Tibial artery (tissue), 4 donors: ENCODE results near the gene DHX58.

ENCODE experiments used
- DNase-seq, 2 donors: peaks; one replicate each; pipeline ENCODE4 v3.0.0-alpha.2; 2019
- H3K27ac ChIP-seq, 2 donors: fragments of 200-600 bp; sonication (generic) in 1 of 2; 1 replicate in 1 of 2; 2 replicates in 1 of 2; pipeline ENCODE4 v1.5.1; 2018 to 2019; ENCODE audit warnings: mild to moderate bottlenecking in 1 of 2
- H3K27me3 ChIP-seq, 2 donors: fragments of 200-600 bp; sonication (generic) in 1 of 2; one replicate each; pipeline versions ENCODE4 v1.5.1 to v1.6.0; 2016 to 2019
- H3K36me3 ChIP-seq, 3 donors: fragments of 200-600 bp; sonication (generic) in 2 of 3; one replicate each; pipeline ENCODE4 v1.5.1; 2016 to 2019; ENCODE audit warnings: mild to moderate bottlenecking in 2 of 3
- H3K4me1 ChIP-seq, 4 donors: fragments of 200-600 bp; sonication (generic) in 2 of 4; 1 replicate in 3 of 4; 2 replicates in 1 of 4; pipeline ENCODE4 v1.5.1; 2016 to 2019
- H3K4me3 ChIP-seq, 2 donors: fragments of 200-600 bp; sonication (generic) in 1 of 2; 1 replicate in 1 of 2; 2 replicates in 1 of 2; pipeline ENCODE4 v1.5.1; 2018 to 2019; ENCODE audit warnings: mild to moderate bottlenecking in 2 of 2
- H3K9me3 ChIP-seq, 3 donors: fragments of 200-600 bp; sonication (generic) in 1 of 3; one replicate each; pipeline ENCODE4 v1.5.1; 2016 to 2019
- intact Hi-C: fragments of 100-400 bp; cut with DNase I; formaldehyde crosslinking; loops from one replicate; pipeline ENCODE4 v1.15.0; 2023; ENCODE audit warnings: low total_unique reads
- TF ChIP-seq, protein P1 (sequence below), 2 experiments: fragments of 200-600 bp in 1 of 2; fragments of 450-650 bp in 1 of 2; IDR thresholded peaks; one replicate each; pipeline ENCODE4 v1.5.1; 2017 to 2019; ENCODE audit warnings: antibody characterized with exemption in 2 of 2, mild to moderate bottlenecking in 1 of 2, moderate library complexity in 1 of 2

Gene DHX58

GRCh38 chr17:42072323-42073187 is 40.0 kb downstream of the DHX58 start:
- intact Hi-C loops: no loop called here
- peaks cover 0 to 12% (median 10%) of the 10 kb centered on the region in 4 donors for H3K4me1 ChIP-seq
- no peaks in the 10 kb centered on the region for H3K9me3 ChIP-seq
- no peaks in the 10 kb centered on the region for H3K36me3 ChIP-seq
- no peak for DNase-seq
- H3K27me3 ChIP-seq: peaks cover 6 to 72% of the 10 kb centered on the region in 2 donors
- TF ChIP-seq, protein P1, sequence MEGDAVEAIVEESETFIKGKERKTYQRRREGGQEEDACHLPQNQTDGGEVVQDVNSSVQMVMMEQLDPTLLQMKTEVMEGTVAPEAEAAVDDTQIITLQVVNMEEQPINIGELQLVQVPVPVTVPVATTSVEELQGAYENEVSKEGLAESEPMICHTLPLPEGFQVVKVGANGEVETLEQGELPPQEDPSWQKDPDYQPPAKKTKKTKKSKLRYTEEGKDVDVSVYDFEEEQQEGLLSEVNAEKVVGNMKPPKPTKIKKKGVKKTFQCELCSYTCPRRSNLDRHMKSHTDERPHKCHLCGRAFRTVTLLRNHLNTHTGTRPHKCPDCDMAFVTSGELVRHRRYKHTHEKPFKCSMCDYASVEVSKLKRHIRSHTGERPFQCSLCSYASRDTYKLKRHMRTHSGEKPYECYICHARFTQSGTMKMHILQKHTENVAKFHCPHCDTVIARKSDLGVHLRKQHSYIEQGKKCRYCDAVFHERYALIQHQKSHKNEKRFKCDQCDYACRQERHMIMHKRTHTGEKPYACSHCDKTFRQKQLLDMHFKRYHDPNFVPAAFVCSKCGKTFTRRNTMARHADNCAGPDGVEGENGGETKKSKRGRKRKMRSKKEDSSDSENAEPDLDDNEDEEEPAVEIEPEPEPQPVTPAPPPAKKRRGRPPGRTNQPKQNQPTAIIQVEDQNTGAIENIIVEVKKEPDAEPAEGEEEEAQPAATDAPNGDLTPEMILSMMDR (IDR thresholded peaks at IDR 0.05): no peak
- peak overlapping the region in 1 of 2 donors; percentile 39 for H3K4me3 ChIP-seq
- H3K27ac ChIP-seq: no peak overlapping the region

DNA sequence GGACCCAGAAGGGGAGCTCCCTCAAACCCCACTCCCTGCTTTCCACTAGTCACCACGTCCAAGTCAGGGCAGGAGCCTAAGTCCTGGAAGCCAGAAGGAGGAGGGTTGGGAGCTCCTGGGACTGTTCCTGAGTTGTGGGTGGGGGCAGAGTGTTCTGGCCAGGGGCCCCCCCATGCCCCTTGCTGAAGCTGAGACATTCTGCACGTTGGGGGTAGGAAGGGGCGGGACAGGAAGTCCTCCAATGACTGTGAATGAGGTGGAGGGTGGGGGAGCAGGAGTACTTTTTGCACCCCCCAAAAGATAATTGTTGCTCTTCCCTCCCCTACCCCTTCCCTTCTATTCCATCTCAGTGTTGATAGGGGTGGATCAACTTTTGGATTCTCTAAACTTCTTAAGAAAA is 40.7 kb downstream of the DHX58 start:
- TF ChIP-seq, protein P1 (IDR thresholded peaks at IDR 0.05): no peak
- Histone ChIP-seq H3K4me3 (peak overlapping the region in 1 of 2 donors; percentile 39), H3K4me1 (peaks cover 0 to 12% (median 10%) of the 10 kb centered on the region in 4 donors), H3K9me3 (no peaks in the 10 kb centered on the region), H3K27ac (no peak overlapping the region), H3K36me3 (no peaks in the 10 kb centered on the region), H3K27me3 (peaks cover 6 to 75% of the 10 kb centered on the region in 2 donors)
- no peak for DNase-seq
- intact Hi-C loops: no loop called here

GRCh38 chr17:42068979-42069378 is 43.5 kb downstream of the DHX58 start:
- no peaks in the 10 kb centered on the region for H3K9me3 ChIP-seq
- TF ChIP-seq, protein P1 (IDR thresholded peaks at IDR 0.05): no peak
- H3K4me3 ChIP-seq: no peak overlapping the region
- no peaks in the 10 kb centered on the region for H3K36me3 ChIP-seq
- no peak for DNase-seq
- H3K4me1 ChIP-seq: peaks cover 0 to 12% (median 10%) of the 10 kb centered on the region in 4 donors
- H3K27ac ChIP-seq: no peak overlapping the region
- intact Hi-C loops: loop anchor here (5.0 kb wide), 2 partner anchors 33 to 48 kb away; no protein-coding TSS in a partner anchor
- H3K27me3 ChIP-seq: peaks cover 6 to 70% of the 10 kb centered on the region in 2 donors

- no peaks in the 10 kb centered on the region for H3K36me3 ChIP-seq
- H3K4me1 ChIP-seq: peaks cover 0 to 10% (median 8%) of the 10 kb centered on the region in 4 donors
- no peak overlapping the region for H3K4me3 ChIP-seq
- intact Hi-C loops: loop anchor here (5.0 kb wide), 2 partner anchors 35 to 50 kb away; no protein-coding TSS in a partner anchor
- DNase-seq: peak; percentile 64 to 73
- no peaks in the 10 kb centered on the region for H3K9me3 ChIP-seq
- TF ChIP-seq, protein P1 (IDR thresholded peaks at IDR 0.05): peak; percentile 80 to 89
- H3K27me3 ChIP-seq: peaks cover 4 to 59% of the 10 kb centered on the region in 2 donors
- H3K27ac ChIP-seq: no peak overlapping the region
Observed at GRCh38 chr17:42067371-42068091, 45.0 kb downstream of the DHX58 start.

DNA sequence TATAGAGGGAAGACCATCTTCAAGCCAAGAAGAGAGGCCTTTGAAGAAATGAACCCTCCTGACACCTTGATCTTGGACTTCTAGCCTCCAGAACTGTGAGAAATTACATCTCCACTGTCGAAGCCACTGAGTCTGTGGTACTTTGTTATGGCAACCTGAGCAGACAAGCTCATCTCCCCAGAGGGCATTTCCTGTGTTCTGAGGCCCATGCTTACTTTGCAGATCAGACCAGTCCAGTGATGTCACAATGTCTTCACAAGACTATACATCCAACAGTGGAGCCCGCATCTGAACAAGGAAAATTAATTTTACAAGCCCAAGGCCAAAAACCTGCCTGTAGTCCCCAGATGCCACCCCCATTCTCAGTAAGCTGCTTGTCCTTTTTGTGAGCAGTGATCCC is 47.3 kb downstream of the DHX58 start:
- DNase-seq: no peak
- no peaks in the 10 kb centered on the region for H3K9me3 ChIP-seq
- intact Hi-C loops: loop anchor here (5.0 kb wide), 2 partner anchors 37 to 52 kb away; no protein-coding TSS in a partner anchor
- TF ChIP-seq, protein P1 (IDR thresholded peaks at IDR 0.05): no peak
- H3K4me1 ChIP-seq: no peaks in the 10 kb centered on the region
- peaks cover 0 to 36% of the 10 kb centered on the region in 2 donors for H3K27me3 ChIP-seq
- no peak overlapping the region for H3K4me3 ChIP-seq
- no peak overlapping the region for H3K27ac ChIP-seq
- H3K36me3 ChIP-seq: no peaks in the 10 kb centered on the region
